ENCODE measurements around the gene SIKE1. TPM values are rescaled to one million over a fixed set of nuclear protein-coding genes. Genes with fewer than 3 reads are reported as not detected.

Gene SIKE1
- total RNA-seq, 1 donor from 2014 or later = 29.3 TPM

Other genes with a start within 250 kb of the SIKE1 start
- gene BCAS2, start 199.1 kb downstream of the SIKE1 start, total RNA-seq = 32.5 TPM
- gene DENND2C, start 110.6 kb downstream of the SIKE1 start, total RNA-seq = 4.2 TPM
- 0.10 TPM for gene AMPD1, start 85.1 kb downstream of the SIKE1 start, total RNA-seq
- 6.9 TPM for gene NRAS, start 63.9 kb downstream of the SIKE1 start, total RNA-seq
- gene CSDE1, start 22.7 kb downstream of the SIKE1 start, total RNA-seq = 923 TPM
- gene SYCP1, start 74.2 kb upstream of the SIKE1 start, total RNA-seq = not detected
- gene TSHB, start 249.1 kb upstream of the SIKE1 start, total RNA-seq = not detected